AG10803 (cell line): Measurements from ENCODE around the gene FOXN3.

Experiments
- DNase-seq: peaks from one replicate; pipeline ENCODE4 v3.0.0; 2010; ENCODE audit warnings: low read depth
- H3K4me3 ChIP-seq: 2 replicates; pipeline ENCODE4 v1.5.1; 2011; ENCODE audit warnings: mild to moderate bottlenecking, low read length, control low read depth
- CTCF ChIP-seq: conservative IDR thresholded peaks from 2 replicates; pipeline ENCODE4 v1.5.1; 2011; ENCODE audit warnings: mild to moderate bottlenecking, low read length, control low read depth, inconsistent platforms

The FOXN3 gene

DNA sequence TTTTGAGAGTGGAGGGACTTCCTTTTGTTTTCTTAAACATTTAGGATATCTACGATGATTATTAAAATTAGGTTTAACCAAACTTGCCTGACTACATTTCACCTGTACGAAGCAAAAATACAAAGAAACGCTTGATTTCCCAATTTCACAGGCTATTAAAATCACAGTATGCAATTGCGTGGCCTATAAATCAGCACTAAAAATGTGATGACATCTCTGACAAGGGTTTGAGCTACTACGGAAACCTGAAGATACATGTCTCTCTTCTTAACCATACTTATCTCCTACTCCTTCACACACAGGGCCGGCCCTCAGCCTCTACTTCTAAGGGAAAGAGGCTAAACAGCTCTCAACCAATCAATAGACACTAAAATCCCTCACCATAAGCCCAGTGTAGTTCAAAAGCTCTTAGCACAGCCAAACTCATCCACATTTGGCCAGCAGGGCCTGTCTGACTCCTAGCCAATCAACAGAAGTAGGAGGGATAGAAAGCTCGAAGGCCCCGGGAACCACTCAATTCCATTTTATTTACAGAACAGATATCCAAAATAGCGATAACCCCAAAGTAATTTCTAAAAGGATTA, 137.3 kb downstream of the FOXN3 start:
- no peak for DNase-seq
- H3K4me3 ChIP-seq = no peak overlapping the region
- TF ChIP-seq CTCF = no peak

GRCh38 chr14:89277203-89277602, 139.8 kb downstream of the FOXN3 start:
- H3K4me3 ChIP-seq = no peak overlapping the region
- TF ChIP-seq CTCF = no peak
- DNase-seq = no peak

DNA sequence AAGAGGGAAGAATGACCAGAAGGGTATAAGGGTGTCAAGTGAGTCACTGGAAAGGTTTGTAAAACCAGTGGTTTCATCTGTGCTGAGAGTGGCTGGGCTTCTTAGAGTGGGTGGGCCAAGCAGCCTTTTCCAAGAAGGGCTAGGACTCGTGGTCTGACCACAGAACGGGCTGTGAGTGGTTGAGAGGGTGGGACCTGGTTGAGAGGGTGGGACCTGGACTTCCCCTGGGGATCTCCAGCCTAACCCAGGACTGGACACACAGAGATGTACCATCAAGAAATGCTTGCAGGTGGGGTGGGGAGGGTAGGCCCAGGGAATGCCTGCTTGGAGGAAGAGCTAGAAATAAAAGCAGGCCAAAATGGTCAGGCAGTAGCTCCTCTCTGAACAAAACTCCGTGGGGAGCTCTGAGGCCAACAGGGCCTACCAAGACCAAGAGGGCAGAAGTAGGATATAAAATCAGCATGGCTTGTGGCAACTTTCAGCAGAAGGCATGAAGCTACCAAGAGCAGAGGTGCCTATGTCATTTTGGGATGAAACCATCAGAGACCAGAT, 140.5 kb downstream of the FOXN3 start:
- TF ChIP-seq CTCF = no peak
- H3K4me3 ChIP-seq = no peak overlapping the region
- peak; percentile 8 for DNase-seq

- H3K4me3 ChIP-seq = no peak overlapping the region
- no peak for DNase-seq
- TF ChIP-seq CTCF = no peak
Measured at GRCh38 chr14:89270439-89271227, 146.4 kb downstream of the FOXN3 start.

- DNase-seq = no peak
- no peak overlapping the region for H3K4me3 ChIP-seq
- no peak for TF ChIP-seq CTCF
Measured at GRCh38 chr14:89269404-89269803, 147.6 kb downstream of the FOXN3 start.

GRCh38 chr14:89268514-89268913, 148.5 kb downstream of the FOXN3 start:
- H3K4me3 ChIP-seq = no peak overlapping the region
- TF ChIP-seq CTCF = no peak

DNA sequence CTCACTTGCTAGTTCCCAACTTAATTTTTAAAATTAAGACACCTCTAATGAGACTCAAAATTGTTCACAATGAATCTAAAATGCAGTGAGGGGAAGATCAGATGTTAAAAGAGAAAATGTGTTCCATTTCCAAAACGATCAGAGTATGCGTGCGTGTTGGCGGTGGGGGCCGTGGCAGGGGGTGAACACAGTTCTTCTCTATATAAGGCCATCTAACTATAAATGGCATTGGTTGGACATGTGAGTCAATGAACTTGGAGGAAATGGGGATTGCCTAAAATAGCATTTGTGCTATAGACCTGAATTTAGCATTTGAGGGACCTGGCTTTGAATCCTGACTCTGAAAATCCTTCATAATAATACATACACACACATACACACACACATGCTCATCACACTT, 149.4 kb downstream of the FOXN3 start:
- no peak for DNase-seq
- TF ChIP-seq CTCF = no peak

More at GRCh38 chr14:89268514-89268913, 148.5 kb downstream of the FOXN3 start:
- DNase-seq = no peak

More for the DNA sequence above, 149.4 kb downstream of the FOXN3 start:
- no peak overlapping the region for H3K4me3 ChIP-seq
